Epithelial cell of esophagus (primary cell): ENCODE measurements around the gene MTFP1.
"Not testable (repeated sequence)": the region's sequence is repeated elsewhere in the genome, so short reads cannot be mapped to it uniquely, and the experiment has no call there.

Source experiments
- DNase-seq: peaks from one replicate; pipeline ENCODE4 v3.0.0; 2010; ENCODE audit warnings: low read depth
- H3K4me3 ChIP-seq: 2 replicates; pipeline ENCODE4 v1.5.1; 2011; ENCODE audit warnings: mild to moderate bottlenecking, low read length, control low read depth
- CTCF ChIP-seq: IDR thresholded peaks from 2 replicates; pipeline ENCODE4 v1.5.1; 2011; ENCODE audit warnings: low read depth, mild to moderate bottlenecking, low read length, control low read depth, inconsistent platforms; ENCODE audit not compliant: insufficient read depth; ENCODE audit errors: missing control alignments

Gene MTFP1

GRCh38 chr22:30445438-30446145 is 20.0 kb downstream of the MTFP1 start:
- no peak for TF ChIP-seq CTCF
- no peak overlapping the region for H3K4me3 ChIP-seq
- peak; percentile 33 for DNase-seq

- no peak for DNase-seq
- no peak for TF ChIP-seq CTCF
- no peak overlapping the region for H3K4me3 ChIP-seq
Observed at GRCh38 chr22:30447656-30448055, 22.1 kb downstream of the MTFP1 start.

- H3K4me3 ChIP-seq, DNase-seq: not testable (repeated sequence)
Observed at GRCh38 chr22:30451488-30451887, 25.9 kb downstream of the MTFP1 start.

- TF ChIP-seq CTCF = no peak
- DNase-seq = no peak
- H3K4me3 ChIP-seq = no peak overlapping the region
Observed at GRCh38 chr22:30452861-30453260, 27.3 kb downstream of the MTFP1 start.

- no peak overlapping the region for H3K4me3 ChIP-seq
- no peak for DNase-seq
- no peak for TF ChIP-seq CTCF
Observed at GRCh38 chr22:30453731-30454510, 28.4 kb downstream of the MTFP1 start.

- no peak for DNase-seq
- TF ChIP-seq CTCF = no peak
- H3K4me3 ChIP-seq = no peak overlapping the region
Observed at GRCh38 chr22:30455075-30455840, 29.7 kb downstream of the MTFP1 start.

GRCh38 chr22:30457981-30458380 is 32.4 kb downstream of the MTFP1 start:
- peak; percentile 13 for DNase-seq
- no peak overlapping the region for H3K4me3 ChIP-seq
- no peak for TF ChIP-seq CTCF
